Right lung (tissue), 5 donors: ENCODE data around the gene FHL1. TPM values are rescaled to one million over a fixed set of nuclear protein-coding genes. Genes with fewer than 3 reads are reported as not detected.
"Not testable (repeated sequence)": the region's sequence is repeated elsewhere in the genome, so short reads cannot be mapped to it uniquely, and the experiment has no call there.

Experiments used
- DNase-seq, 2 donors: peaks; one replicate each; pipeline ENCODE4 v3.0.0-alpha.2; 2013
- polyA plus RNA-seq, 5 donors: library from polyadenylated mRNA; unstranded; fragments of 120-200 nt; gene quantifications; one replicate each; pipeline versions ENCODE4 v1.2.1 to v1.2.3, GENCODE V29; 2013; ENCODE audit warnings: inconsistent platforms in 1 of 5, low replicate concordance in 1 of 5; ENCODE audit not compliant: insufficient read length in 5 of 5, insufficient read depth in 1 of 5

FHL1 gene
- polyA plus RNA-seq, 5 donors: 253 to 309 (median 268) TPM

DNA sequence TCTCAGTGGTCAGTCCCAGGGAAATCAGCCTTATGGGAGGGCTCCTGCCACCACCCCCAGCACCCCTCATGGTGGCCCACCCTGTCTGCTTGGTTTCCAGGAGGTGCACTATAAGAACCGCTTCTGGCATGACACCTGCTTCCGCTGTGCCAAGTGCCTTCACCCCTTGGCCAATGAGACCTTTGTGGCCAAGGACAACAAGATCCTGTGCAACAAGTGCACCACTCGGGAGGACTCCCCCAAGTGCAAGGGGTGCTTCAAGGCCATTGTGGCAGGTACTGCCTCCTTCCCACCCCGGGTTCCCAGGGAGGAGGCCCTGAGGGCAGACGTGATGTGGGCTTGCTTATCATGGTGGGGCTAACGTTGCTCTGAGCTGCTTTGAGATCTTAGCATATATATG, 59.6 kb downstream of the FHL1 start:
- DNase-seq: no peak

DNA sequence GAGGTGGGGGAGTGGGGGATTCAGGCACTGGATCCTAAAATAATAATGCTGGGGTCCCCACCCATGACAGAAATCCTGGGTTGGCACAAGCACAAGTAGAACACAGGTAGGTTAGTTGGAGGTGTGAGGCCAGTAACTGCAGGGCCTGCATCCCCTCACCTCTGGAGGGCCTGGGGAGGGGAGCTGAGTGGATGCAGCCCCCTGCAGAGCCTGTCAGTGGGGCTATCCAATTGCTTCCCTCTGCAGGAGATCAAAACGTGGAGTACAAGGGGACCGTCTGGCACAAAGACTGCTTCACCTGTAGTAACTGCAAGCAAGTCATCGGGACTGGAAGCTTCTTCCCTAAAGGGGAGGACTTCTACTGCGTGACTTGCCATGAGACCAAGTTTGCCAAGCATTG, 60.2 kb downstream of the FHL1 start:
- no peak for DNase-seq

DNA sequence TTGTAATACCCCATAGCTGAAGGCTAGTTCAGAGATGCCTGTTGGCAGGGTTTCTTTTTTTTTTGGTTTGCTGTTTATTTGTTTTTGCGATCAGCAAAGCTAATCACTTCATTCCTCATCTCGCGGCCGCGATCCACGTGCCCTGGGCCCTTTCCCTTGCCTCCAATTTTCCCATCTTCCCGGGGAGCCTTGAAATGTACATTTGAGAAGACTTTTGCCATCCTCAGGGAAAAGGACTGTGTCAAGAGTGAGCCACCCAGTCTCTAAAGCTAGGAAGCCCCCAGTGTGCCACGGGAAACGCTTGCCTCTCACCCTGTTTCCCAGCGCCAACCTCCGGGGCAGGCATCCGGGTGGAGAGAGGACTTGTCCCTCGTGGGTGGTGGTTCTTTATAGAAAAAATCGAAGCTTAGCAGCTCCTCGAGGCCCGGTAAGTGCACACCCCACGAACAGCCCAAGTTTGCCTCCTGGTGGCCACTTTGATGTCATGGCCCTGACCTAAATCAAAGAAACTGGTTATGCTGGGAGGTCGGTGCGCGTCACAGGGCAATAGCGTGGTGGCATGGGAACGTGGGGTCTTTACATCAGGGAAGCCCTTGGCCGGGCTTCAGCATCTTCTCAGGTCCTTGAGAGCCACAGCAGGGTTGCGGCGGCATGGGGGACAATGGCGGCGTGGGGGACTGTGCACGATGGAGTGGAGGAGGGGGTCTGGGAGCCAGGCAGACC, 61.8 kb downstream of the FHL1 start:
- DNase-seq: no peak

DNA sequence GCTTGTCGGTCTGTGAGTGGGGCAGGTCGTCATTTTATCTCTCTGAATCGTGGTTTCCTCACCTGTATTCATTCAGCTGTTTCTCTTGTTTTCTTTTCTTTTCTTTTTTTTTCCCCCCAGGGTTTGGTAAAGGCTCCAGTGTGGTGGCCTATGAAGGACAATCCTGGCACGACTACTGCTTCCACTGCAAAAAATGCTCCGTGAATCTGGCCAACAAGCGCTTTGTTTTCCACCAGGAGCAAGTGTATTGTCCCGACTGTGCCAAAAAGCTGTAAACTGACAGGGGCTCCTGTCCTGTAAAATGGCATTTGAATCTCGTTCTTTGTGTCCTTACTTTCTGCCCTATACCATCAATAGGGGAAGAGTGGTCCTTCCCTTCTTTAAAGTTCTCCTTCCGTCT, 62.4 kb downstream of the FHL1 start:
- no peak for DNase-seq

DNA sequence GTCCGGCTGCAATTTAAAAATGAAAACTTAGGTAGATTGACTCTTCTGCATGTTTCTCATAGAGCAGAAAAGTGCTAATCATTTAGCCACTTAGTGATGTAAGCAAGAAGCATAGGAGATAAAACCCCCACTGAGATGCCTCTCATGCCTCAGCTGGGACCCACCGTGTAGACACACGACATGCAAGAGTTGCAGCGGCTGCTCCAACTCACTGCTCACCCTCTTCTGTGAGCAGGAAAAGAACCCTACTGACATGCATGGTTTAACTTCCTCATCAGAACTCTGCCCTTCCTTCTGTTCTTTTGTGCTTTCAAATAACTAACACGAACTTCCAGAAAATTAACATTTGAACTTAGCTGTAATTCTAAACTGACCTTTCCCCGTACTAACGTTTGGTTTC, 62.9 kb downstream of the FHL1 start:
- DNase-seq: no peak

DNA sequence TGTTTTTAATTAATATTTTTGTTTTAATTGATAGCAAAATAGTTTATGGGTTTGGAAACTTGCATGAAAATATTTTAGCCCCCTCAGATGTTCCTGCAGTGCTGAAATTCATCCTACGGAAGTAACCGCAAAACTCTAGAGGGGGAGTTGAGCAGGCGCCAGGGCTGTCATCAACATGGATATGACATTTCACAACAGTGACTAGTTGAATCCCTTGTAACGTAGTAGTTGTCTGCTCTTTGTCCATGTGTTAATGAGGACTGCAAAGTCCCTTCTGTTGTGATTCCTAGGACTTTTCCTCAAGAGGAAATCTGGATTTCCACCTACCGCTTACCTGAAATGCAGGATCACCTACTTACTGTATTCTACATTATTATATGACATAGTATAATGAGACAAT, 63.5 kb downstream of the FHL1 start:
- no peak for DNase-seq

DNA sequence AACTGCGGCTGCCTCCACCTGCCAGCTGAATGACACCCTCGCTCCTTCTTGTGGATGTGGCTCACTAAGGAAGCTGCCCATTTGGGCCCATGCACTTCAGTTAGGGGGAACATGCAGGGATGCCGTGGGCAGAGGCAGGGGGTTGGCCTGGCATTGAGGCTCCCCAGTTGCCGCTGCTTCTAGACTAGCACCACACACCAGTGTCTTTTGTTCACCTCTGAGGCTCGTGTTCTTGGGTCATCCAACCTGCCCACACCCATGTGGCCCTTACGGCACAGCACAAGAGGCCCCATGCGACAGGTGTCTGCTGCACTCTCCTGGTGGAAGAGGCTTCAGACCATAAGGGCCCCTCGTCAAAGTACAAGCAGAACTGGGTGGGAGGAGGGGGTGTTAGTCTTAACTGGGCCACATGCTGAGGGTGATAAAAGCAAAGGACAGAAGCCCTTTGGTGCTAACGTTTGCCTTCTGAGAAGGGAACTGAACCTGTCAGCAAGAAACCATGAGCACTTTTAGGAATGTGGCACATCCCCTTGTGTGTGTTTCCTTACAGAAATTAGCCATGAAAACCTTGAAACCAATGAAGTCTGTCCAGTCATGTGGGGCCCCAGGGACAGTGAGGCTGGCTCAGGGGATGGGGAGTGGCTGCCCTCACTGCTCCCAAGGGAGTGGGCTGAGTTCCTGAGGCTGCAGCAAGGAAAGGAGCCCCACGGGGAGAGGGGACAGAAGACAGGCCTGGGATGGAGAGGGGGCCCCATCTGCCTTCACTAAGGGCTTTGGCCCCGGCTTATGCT, 64.6 kb downstream of the FHL1 start:
- DNase-seq: no peak

DNA sequence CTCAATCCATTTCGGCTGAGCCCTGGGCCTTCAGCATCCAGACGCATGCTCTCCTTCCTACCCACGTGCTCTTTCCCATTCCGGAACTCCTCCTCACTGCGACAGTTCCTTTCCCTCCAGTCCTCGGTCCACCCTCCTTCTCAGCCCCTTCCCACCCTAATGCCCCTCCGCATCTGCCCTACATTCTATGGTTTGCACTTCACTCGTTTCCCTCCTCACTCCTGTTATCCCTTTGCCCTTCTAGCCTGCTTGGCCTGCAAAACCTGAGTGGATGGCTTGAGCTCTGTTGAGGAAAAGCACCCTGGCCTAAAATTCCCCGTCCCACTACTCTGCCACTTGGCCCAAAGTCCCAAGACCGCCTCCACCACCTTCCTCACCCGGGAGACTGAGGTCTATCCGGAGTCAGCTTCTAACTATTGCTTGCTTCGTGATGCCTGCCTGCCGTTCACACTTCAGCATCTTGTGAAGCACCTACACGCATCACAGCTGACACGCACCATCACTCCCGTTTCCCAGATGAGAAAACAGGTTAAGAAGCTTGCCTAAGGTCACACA, 65.3 kb downstream of the FHL1 start:
- DNase-seq: no peak

DNA sequence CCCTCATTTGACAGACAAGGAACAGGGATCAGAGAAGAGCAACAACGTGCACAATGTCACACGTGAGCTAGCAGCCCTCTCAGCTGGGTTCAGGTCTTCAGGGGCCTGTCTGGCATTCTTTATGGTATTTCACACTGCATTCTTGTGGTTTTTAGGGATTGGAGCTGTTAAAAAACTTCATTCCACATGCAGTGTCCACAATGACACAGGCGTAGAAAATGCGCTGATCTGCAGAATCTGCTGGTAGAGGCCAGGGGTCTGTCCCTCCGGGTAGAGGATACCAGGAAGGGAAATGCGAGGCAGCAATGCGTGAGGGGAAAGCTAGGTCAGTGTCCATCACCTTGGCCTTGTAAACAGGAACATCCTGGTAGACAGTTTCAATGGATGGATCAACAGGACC, 67.2 kb downstream of the FHL1 start:
- no peak for DNase-seq

DNA sequence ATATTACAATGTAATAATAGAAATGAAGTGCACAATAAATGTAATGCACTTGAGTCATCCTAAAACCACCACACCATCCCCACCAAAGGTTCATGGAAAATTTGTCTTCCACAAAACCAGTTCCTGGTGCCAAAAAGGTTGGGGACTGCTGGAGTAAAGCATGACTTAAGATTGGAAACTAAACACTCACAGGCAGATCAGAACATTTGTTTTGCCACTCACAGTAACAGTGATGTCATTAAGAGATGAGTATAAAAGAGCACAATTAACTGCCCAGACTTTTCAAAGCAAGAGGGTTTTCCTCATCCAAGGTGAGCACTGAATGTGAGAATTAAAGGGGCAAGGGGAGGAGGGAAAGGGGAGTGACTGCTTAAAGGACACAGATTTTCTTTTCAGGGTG, 68.2 kb downstream of the FHL1 start:
- no peak for DNase-seq

DNA sequence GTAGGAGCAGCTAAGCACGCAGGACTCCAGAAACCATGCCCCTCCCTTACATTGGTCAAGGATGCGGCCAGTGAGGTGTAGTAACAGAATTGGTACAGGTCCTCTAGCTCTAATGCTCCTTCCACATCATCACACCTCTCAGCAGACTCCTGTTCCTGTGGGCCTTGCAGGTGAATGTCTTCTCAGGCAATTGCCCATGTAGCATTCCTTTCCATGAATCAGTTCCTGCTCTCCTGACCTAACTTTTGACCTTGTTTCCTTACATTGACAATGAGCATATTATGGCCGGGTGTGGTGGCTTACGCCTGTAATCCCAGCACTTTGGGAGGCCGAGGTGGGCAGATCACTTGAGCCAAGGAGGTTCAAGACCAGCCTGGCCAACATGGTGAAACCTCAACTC, 72.6 kb downstream of the FHL1 start:
- DNase-seq: no peak

DNA sequence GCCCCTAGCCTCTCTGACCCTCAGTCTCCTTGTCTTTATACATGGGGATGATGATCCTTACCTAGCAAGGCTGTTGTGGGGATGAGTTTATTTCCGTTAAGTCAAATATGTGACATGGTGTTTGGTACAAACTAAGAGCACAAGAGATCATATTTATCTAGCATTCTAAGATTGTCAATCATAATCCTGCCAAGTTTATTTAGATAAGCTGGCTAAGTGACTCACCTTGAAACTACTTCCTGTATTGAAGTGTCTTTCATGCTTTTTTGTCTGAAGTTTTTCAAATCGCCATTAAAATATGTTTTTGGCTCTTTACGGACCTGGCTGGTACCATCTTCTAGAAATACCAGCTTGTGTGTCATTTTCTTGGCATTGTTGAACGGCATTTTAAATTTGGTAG, 73.2 kb downstream of the FHL1 start:
- DNase-seq: no peak

DNA sequence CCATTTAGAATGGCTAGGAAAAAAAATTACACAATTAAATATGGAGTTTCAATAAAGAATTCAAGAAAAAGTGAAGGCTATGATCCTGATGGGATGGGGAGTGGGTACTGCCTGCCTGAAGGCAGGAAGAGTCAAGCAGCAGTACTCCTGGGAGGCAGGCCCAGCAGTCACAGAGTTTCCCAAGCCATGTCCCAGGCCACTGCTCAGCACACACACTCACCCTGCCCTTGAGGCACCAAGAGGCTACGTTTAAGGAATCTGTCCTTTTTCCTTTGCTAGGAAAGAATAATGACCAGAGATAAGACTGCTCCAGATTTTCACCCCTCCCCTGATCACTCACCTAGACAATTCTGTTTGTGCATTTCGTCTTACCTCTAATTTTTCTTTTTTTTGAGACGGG, 73.6 kb downstream of the FHL1 start:
- no peak for DNase-seq

DNA sequence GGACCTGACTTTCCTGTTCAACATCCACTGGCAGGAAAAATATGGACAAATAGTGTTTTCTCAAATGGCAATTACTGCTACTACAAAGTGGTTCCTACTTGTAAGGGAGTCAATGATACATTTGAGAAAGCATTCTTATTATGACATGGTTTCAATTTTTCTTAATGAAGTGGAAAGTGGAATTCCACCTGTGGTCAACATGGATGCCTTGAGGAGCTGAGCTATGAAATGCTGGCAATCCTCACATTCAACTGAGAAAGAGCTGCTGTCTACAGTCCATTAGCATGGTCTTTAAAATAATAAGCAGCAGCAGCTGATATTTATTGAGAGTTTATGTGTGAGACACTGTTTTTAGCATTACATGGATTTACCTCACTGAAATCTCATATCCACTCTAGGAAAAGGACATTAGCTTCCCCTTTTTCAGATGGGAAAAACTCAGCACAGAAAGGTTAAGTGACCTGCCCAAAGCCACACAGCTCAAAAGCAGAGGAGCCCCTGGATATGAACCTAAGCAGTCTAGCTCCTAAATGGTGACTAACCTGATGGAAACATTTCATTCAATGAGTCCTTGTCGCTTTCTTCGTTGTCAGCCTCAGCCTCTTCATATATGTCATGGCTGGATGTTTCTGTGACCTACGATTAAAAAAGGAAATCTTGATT, 74.6 kb downstream of the FHL1 start:
- no peak for DNase-seq

DNA sequence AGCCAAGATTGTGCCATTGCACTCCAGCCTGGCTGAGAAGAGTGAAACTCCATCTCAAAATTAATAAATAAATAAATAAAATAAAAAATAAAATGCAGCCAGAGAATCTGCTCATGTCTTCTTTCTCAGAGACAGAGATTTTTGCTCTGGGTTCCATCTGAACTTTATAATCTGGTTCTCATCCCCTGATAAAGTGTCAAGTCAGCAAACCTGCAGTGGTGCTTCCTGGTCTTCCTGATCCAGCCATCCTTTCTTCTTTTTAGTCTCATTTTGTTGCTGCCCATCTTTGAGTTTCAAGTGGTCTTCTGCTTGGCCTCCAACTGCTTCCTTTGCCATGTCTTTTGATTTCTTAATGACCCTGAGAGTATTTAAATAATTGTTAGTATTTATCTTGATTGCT, 79.7 kb downstream of the FHL1 start:
- DNase-seq: no peak

DNA sequence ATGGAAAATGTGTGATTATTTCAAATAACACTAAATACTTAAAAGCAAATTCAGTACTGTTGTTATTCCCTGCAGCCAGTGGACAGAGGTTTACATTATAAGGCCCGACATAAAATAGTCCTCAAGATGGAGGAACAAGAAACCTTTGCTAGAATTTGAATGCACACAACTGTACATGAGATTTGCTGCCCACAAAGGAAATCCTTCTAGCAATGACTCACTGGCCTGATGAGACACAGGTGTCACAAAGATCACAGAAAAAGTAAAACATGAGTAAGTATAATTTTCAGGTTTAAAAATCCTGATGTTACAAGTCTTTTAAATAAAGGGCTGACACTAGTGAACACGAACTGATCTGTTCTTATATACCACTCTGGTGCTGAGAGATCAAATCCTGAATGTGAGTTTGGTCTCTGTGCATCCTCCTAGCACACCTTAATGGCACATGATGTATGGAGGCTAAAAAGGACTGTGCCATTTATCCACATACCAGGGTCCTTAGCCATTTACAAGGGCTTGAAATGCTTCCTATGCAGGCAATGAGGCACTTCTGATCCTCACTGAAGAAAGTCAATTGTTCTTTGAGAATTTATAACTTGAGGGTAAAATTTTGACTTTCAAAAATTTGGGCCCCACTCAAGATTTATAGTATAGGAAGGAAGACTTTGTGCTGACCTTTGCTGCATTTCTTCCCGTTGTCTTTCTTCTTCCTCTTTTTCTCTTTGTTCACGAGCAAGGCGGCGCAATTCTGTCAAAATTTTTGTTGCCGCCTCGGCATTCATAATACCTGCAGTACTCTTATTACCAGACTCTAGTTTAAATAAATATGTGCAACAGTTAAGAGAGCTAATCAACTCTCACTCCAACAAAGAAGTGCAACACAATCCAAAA, 80.9 kb downstream of the FHL1 start:
- DNase-seq: no peak

DNA sequence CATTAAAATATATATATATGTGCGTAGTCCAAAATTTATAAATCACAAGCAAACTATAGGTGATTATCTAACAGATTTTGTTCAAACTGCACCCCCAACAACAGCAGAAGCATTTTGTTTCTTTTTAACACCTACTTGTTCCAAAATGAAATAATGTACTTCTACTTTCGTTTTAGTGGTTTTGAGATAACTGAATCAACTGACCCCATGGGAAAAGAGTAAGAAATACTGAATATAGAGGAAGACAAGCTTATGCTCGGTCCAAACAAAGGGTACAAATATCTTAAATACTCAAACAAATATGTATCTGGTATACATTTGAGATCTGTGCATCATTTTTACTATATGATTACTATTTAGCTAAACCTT, 81.5 kb downstream of the FHL1 start:
- no peak for DNase-seq

DNA sequence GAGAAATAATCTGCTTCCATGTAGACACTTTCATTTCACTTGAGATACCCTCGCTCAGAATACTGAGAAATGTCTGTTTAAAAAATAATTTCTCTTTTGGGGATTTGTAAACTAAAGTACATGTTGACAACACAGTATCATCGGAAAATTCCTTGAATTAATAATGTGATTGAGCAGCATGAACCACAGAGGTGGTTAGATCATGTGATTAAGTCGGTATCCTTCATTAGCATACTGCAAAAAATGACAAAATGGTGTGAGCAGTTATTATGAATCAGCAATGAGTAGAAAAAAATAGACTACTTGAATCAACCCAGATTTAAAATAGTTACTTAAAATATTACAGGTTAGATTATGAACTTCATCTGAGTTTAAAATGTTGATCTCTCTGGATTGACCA, 89.7 kb downstream of the FHL1 start:
- no peak for DNase-seq

DNA sequence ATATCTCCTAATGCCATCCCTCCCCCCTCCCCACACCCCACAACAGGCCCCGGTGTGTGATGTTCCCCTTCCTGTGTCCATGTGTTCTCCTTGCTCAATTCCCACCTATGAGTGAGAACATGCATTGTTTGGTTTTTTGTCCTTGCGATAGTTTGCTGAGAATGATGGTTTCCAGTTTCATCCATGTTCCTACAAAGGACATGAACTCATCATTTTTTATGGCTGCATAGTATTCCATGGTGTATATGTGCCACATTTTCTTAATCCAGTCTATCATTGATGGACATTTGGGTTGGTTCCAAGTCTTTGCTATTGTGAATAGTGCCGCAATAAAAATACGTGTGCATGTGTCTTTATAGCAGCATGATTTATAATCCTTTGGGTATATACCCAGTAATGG, 90.5 kb downstream of the FHL1 start:
- not testable (repeated sequence) for DNase-seq

DNA sequence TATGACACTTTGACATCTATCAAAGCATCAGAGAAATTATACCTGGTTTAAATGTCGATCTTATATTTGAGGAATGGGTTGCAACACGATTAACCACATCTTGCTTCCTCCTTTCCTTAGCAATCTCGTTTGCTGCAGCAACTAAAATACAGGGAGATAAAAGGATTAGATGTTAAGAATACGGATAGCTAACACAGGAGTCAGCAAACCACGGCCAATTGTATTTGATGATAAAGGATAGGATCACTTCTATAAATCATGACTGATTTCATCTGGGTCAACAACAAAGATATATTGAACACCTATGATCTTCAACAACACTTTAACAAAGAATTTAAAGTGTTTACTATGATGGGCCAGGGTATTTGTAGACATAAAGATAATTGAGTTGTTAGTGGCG, 98.9 kb downstream of the FHL1 start:
- DNase-seq: no peak

DNA sequence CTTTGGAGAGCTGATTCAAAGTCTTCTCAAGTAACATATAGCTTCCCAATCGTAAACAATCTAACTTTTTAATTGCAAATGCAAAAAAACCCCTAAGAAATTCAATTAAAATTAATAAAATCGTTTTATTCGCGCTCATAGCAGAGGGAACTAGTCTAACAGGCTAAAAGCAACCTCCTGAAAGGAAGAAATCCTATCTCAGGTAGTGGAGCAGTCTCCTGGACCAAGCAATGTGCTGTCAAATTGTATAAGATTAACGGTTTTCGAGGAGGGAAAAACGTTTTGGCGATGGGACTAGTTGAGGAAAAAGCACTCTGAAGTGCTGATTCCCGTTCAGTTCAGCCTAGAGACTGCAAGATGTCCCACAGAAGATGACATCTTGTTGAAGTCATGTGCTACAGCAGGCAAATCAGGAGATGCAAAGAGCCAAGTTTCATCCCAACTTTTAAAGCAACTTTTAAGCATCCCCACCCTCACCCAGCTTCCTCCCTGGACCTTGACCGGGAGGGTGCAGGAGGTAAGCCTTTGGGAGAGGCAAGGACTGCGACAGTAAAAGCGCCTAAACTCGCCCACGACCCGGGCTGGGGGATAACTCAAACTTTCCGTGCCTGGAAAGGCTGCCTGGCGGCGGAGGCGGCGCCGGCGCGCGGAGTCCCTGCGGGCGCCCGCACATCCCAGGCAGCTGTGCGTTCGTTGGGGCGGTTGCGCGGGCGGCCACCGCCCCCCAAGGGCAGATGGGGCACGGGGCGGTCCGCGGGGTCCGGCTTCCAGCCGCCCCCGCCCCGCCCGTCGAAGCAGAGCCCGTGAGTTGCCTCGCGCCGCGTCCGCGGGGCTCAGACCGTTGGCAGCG, 103.1 kb downstream of the FHL1 start:
- no peak for DNase-seq
